HepG2 (cell line): Measurements from ENCODE around the gene PDGFB. TPM values are rescaled to one million over a fixed set of nuclear protein-coding genes. Genes with fewer than 3 reads are reported as not detected.
A peak's percentile ranks its signal among the peaks of the same experiment; 100 is the strongest.

Experiments used
- AHR ChIP-seq: IDR thresholded peaks from 2 replicates; pipeline ENCODE4 v1.6.1; 2018; ENCODE audit warnings: missing genetic modification reagents, missing compliant biosample characterization
- EZH2 ChIP-seq: conservative IDR thresholded peaks from 2 replicates; pipeline ENCODE4 v1.6.1; 2012; ENCODE audit warnings: mild to moderate bottlenecking, low read depth, low read length, moderate library complexity
- FOXK2 ChIP-seq: fragments of 450-650 bp; IDR thresholded peaks from 2 replicates; pipeline ENCODE4 v1.6.1; 2016
- HNRNPLL ChIP-seq: fragments of 200-400 bp; formaldehyde crosslinking; IDR thresholded peaks from 2 replicates; pipeline ENCODE4 v1.6.1; 2017; ENCODE audit warnings: mild to moderate bottlenecking, low read depth, low read length; ENCODE audit not compliant: poor library complexity, severe bottlenecking
- MAZ ChIP-seq, 2 experiments: sonication (generic) in 1 of 2; formaldehyde crosslinking in 1 of 2; IDR thresholded peaks; 2 replicates each; pipeline versions ENCODE4 v1.5.0 to v1.6.1; 2012 to 2020; ENCODE audit warnings: low read depth in 2 of 2, mild to moderate bottlenecking in 2 of 2, borderline replicate concordance in 1 of 2, improper control_type of control experiment in 1 of 2, low read length in 1 of 2, missing genetic modification reagents in 1 of 2, moderate library complexity in 1 of 2
- MTA1 ChIP-seq: sonication (generic); formaldehyde crosslinking; IDR thresholded peaks from 2 replicates; pipeline ENCODE4 v1.4.0; 2020; ENCODE audit warnings: missing genetic modification reagents, mild to moderate bottlenecking, borderline replicate concordance
- PHF8 ChIP-seq: sonication (generic); formaldehyde crosslinking; IDR thresholded peaks from 2 replicates; pipeline ENCODE4 v1.5.0; 2020; ENCODE audit warnings: missing genetic modification reagents
- PITX1 ChIP-seq: sonication (generic); formaldehyde crosslinking; IDR thresholded peaks from 2 replicates; pipeline ENCODE4 v1.5.1; 2020; ENCODE audit warnings: mild to moderate bottlenecking, missing genetic modification reagents
- ZMAT3 ChIP-seq: sonication (generic); formaldehyde crosslinking; conservative IDR thresholded peaks from 2 replicates; pipeline ENCODE4 v1.7.0; 2021; ENCODE audit warnings: missing genetic modification reagents
- ZMYM2 ChIP-seq: sonication (generic); formaldehyde crosslinking; IDR thresholded peaks from 2 replicates; pipeline ENCODE4 v1.8.0; 2022; ENCODE audit warnings: mild to moderate bottlenecking, missing genetic modification reagents
- ZNF121 ChIP-seq: sonication (generic); formaldehyde crosslinking; IDR thresholded peaks from 2 replicates; pipeline ENCODE4 v1.5.0; 2020; ENCODE audit warnings: mild to moderate bottlenecking, missing genetic modification reagents
- ZNF124 ChIP-seq: sonication (generic); formaldehyde crosslinking; IDR thresholded peaks from 2 replicates; pipeline ENCODE4 v1.4.0; 2020; ENCODE audit warnings: missing genetic modification reagents
- ZNF543 ChIP-seq: sonication (generic); formaldehyde crosslinking; IDR thresholded peaks from 2 replicates; pipeline ENCODE4 v1.4.0; 2020; ENCODE audit warnings: mild to moderate bottlenecking, missing genetic modification reagents
- ZNF589 ChIP-seq: sonication (generic); formaldehyde crosslinking; conservative IDR thresholded peaks from 2 replicates; pipeline ENCODE4 v1.8.0; 2022; ENCODE audit warnings: mild to moderate bottlenecking, moderate library complexity, missing genetic modification reagents
- polyA plus RNA-seq, 8 experiments: library from polyadenylated mRNA; depleted of rRNA in 3 of 8; stranded (reverse) in 7 of 8; unstranded in 1 of 8; fragments of >200 nt; fragmentation: Illumina TruSeq in 4 of 8; extraction: Trizol in 4 of 8; gene quantifications; 2 replicates each; pipeline versions ENCODE4 v1.2.1 to v1.2.3, GENCODE V29; 2011 to 2016; ENCODE audit warnings: low read depth in 4 of 8, missing spikeins in 1 of 8, mixed read lengths in 1 of 8; ENCODE audit not compliant: insufficient read depth in 1 of 8
- total RNA-seq, 5 experiments: library from RNA; depleted of rRNA; stranded (reverse); fragments of >200 nt; fragmentation: Illumina TruSeq; extraction: Trizol; gene quantifications; 2 replicates each; pipeline ENCODE4 v1.2.3, GENCODE V29; 2016; ENCODE audit warnings: low read depth in 1 of 5
- TF ChIP-seq, protein P1 (sequence below): IDR thresholded peaks from 2 replicates; pipeline ENCODE4 v1.6.1; 2016; ENCODE audit warnings: missing compliant biosample characterization, missing genetic modification reagents, borderline replicate concordance
- TF ChIP-seq, protein P2 (sequence below): sonication (generic); formaldehyde crosslinking; IDR thresholded peaks from 2 replicates; pipeline ENCODE4 v1.8.1; 2023; ENCODE audit warnings: mild to moderate bottlenecking, missing genetic modification reagents
- TF ChIP-seq, protein P3 (sequence below): sonication (generic); formaldehyde crosslinking; IDR thresholded peaks from 2 replicates; pipeline ENCODE4 v1.4.0; 2020; ENCODE audit warnings: mild to moderate bottlenecking, missing genetic modification reagents
- TF ChIP-seq, protein P4 (sequence below): sonication (generic); formaldehyde crosslinking; IDR thresholded peaks from 2 replicates; pipeline ENCODE4 v1.4.0; 2020; ENCODE audit warnings: mild to moderate bottlenecking, missing genetic modification reagents
- TF ChIP-seq, protein P5 (sequence below): sonication (generic); formaldehyde crosslinking; IDR thresholded peaks from 2 replicates; pipeline ENCODE4 v1.4.0; 2020; ENCODE audit warnings: missing genetic modification reagents

The PDGFB gene
- total and polyA plus RNA-seq, 2 of the 13 experiments (the other 11 are each of a cell fraction or from before 2014, with no cell fraction given), result 1.4 to 10.1 TPM

DNA sequence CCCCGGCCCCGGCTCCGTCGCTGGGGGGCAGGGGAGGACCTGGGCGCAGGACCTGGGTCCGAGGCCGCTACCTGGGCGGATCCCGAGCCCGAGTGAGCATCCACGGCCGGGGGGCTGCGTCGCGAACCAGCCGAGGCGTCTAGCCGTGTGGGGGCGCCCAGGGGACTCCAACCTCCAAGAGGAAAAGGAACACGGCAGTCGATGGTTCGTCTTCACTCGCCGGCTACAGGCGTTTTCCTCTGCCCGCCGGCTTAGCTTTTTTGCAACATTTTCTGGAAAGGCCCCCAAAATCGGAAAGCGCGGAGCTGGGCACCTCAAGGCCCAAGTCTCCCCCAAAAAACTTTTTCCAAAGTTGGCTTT lies 666 bp downstream of the PDGFB start (continued):
- TF ChIP-seq, protein P1, sequence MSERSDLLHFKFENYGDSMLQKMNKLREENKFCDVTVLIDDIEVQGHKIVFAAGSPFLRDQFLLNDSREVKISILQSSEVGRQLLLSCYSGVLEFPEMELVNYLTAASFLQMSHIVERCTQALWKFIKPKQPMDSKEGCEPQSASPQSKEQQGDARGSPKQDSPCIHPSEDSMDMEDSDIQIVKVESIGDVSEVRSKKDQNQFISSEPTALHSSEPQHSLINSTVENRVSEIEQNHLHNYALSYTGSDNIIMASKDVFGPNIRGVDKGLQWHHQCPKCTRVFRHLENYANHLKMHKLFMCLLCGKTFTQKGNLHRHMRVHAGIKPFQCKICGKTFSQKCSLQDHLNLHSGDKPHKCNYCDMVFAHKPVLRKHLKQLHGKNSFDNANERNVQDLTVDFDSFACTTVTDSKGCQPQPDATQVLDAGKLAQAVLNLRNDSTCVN (CRISPR knock-in tag), result no peak
- peak; percentile 65; the same call in 1 of the 2 replicates for TF ChIP-seq ZNF124 (CRISPR knock-in tag)
- no peak for TF ChIP-seq MAZ (IDR thresholded peaks at IDR 0.05; ENCODE audit: borderline replicate concordance, low read depth, low read length)
- 0 out of 2 replicates have a peak, but pooled peaks have one; percentile 11 for TF ChIP-seq MAZ (CRISPR knock-in tag; IDR thresholded peaks at IDR 0.05; ENCODE audit: low read depth)
- no peak for TF ChIP-seq MTA1 (CRISPR knock-in tag)
- TF ChIP-seq ZNF589 (CRISPR knock-in tag), result no peak
- TF ChIP-seq ZMYM2 (CRISPR knock-in tag), result no peak
- TF ChIP-seq, protein P2, sequence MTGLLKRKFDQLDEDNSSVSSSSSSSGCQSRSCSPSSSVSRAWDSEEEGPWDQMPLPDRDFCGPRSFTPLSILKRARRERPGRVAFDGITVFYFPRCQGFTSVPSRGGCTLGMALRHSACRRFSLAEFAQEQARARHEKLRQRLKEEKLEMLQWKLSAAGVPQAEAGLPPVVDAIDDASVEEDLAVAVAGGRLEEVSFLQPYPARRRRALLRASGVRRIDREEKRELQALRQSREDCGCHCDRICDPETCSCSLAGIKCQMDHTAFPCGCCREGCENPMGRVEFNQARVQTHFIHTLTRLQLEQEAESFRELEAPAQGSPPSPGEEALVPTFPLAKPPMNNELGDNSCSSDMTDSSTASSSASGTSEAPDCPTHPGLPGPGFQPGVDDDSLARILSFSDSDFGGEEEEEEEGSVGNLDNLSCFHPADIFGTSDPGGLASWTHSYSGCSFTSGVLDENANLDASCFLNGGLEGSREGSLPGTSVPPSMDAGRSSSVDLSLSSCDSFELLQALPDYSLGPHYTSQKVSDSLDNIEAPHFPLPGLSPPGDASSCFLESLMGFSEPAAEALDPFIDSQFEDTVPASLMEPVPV, result no peak
- TF ChIP-seq, protein P3, sequence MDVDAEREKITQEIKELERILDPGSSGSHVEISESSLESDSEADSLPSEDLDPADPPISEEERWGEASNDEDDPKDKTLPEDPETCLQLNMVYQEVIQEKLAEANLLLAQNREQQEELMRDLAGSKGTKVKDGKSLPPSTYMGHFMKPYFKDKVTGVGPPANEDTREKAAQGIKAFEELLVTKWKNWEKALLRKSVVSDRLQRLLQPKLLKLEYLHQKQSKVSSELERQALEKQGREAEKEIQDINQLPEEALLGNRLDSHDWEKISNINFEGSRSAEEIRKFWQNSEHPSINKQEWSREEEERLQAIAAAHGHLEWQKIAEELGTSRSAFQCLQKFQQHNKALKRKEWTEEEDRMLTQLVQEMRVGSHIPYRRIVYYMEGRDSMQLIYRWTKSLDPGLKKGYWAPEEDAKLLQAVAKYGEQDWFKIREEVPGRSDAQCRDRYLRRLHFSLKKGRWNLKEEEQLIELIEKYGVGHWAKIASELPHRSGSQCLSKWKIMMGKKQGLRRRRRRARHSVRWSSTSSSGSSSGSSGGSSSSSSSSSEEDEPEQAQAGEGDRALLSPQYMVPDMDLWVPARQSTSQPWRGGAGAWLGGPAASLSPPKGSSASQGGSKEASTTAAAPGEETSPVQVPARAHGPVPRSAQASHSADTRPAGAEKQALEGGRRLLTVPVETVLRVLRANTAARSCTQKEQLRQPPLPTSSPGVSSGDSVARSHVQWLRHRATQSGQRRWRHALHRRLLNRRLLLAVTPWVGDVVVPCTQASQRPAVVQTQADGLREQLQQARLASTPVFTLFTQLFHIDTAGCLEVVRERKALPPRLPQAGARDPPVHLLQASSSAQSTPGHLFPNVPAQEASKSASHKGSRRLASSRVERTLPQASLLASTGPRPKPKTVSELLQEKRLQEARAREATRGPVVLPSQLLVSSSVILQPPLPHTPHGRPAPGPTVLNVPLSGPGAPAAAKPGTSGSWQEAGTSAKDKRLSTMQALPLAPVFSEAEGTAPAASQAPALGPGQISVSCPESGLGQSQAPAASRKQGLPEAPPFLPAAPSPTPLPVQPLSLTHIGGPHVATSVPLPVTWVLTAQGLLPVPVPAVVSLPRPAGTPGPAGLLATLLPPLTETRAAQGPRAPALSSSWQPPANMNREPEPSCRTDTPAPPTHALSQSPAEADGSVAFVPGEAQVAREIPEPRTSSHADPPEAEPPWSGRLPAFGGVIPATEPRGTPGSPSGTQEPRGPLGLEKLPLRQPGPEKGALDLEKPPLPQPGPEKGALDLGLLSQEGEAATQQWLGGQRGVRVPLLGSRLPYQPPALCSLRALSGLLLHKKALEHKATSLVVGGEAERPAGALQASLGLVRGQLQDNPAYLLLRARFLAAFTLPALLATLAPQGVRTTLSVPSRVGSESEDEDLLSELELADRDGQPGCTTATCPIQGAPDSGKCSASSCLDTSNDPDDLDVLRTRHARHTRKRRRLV (CRISPR knock-in tag), result no peak
- no peak for TF ChIP-seq ZNF121 (CRISPR knock-in tag)
- no peak for TF ChIP-seq ZNF543 (CRISPR knock-in tag)
- 0 out of 2 replicates have a peak, but pooled peaks have one; percentile 2 for TF ChIP-seq ZMAT3 (CRISPR knock-in tag)
- TF ChIP-seq FOXK2, result no peak
- TF ChIP-seq HNRNPLL, result no peak
- TF ChIP-seq, protein P4, sequence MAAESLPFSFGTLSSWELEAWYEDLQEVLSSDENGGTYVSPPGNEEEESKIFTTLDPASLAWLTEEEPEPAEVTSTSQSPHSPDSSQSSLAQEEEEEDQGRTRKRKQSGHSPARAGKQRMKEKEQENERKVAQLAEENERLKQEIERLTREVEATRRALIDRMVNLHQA (CRISPR knock-in tag), result no peak
- no peak for TF ChIP-seq AHR (CRISPR knock-in tag)
- no peak for TF ChIP-seq PITX1 (CRISPR knock-in tag)
- TF ChIP-seq EZH2, result no peak
- TF ChIP-seq PHF8 (CRISPR knock-in tag), result 0 out of 2 replicates have a peak, but pooled peaks have one; percentile 5
- TF ChIP-seq, protein P5, sequence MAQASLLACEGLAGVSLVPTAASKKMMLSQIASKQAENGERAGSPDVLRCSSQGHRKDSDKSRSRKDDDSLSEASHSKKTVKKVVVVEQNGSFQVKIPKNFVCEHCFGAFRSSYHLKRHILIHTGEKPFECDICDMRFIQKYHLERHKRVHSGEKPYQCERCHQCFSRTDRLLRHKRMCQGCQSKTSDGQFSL, result no peak
